NCI-H187 (cell line): ENCODE data around the gene CDC123.
"Not testable (repeated sequence)": the region's sequence is repeated elsewhere in the genome, so short reads cannot be mapped to it uniquely, and the experiment has no call there.

Source experiments
- DNase-seq, 2 experiments: peaks; one replicate each; lab custom pipeline; 2025; lab: John Stamatoyannopoulos, UW

CDC123 gene, protein sequence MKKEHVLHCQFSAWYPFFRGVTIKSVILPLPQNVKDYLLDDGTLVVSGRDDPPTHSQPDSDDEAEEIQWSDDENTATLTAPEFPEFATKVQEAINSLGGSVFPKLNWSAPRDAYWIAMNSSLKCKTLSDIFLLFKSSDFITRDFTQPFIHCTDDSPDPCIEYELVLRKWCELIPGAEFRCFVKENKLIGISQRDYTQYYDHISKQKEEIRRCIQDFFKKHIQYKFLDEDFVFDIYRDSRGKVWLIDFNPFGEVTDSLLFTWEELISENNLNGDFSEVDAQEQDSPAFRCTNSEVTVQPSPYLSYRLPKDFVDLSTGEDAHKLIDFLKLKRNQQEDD

DNA sequence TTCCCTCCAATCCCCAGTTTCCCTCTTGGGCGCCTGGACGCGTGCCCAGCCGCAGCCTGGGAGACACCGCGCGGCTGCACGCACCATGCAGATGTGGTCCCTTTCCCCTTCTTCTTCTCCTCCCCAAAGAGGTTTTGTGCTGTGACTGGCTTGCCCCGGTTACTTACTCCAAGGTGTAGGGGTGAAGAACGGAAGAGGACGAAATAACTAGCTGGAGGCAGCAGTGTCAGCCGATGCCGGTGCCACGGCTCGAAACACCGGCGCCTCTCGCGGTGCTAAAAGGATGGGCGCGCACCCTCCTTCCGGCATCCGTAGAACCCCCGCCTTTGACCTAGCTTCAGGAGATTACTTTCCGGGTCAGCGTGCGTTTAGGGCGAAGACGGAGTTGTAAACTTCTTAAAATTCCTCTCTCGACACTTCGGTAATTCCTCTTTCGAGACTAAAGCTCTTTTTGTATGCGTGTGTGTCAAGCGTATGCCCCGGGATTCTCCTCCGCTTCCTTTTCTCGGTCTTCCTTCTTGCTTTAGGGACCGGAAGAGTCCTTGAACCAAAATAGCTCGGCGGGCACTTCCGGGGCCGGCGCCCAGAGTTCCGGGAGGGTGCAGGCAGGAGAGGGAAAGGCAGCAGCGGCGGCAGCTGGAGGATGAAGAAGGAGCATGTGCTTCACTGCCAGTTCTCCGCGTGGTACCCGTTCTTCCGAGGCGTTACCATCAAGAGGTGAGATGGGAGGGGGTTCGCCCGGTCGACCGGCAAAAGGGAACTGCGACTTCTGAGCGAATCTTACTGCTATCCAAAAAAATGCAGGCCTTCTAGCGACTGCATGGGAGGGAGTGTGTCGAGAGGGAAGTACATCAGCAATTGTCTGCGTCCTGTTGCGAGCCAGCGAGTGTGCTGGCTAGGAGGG, at the start of gene CDC123, which contains the start of gene NUDT5:
Gene CDC123 (plus strand): TSS at position 586 of the 904 bp plus-strand sequence. CDS start 58 bp downstream, at position 644.
Gene NUDT5 (minus strand): TSS at position 289 of the 904 bp plus-strand sequence. CDS start 9,600 bp downstream, outside the sequence.
- DNase-seq = peak; percentile 57 to 66

DNA sequence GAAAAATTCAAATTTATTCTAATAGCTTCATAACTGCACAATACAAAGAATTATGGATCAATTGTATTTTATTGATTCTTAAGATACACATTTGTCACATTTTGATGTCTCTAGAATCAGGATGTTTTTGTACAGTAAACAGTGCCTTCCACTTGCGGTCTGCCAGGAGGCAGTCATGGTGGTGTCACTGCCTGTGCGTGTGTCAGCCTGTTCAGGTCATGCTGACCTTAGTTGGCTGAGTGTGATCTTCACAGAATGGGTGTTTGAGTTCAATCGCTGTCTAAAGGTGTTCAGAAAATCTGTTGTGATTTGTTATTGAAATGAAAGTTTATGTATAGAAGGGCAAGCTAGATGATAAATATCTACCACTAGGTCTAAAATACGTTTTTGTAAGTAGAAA, 45.8 kb upstream of the CDC123 start:
- no peak for DNase-seq

DNA sequence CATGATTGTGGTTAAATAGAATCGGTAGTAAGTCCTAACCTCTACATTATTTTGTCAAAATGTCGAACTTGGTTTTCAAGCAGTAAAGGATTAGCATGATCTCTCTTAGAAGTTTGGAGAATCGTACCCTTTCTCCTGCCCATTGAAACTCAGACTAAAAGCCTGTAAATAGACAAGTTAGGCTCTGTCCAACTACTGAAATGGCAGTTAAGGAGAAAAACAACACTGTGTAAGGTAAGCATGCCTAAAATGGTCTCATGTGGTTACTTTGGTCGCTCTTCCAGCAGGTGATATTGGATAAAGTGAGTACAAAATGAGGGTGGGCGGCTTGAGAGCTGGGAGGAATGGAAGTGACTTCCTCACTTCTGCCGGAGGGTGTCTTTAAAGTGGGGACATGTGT, 41.5 kb upstream of the CDC123 start:
- no peak for DNase-seq

DNA sequence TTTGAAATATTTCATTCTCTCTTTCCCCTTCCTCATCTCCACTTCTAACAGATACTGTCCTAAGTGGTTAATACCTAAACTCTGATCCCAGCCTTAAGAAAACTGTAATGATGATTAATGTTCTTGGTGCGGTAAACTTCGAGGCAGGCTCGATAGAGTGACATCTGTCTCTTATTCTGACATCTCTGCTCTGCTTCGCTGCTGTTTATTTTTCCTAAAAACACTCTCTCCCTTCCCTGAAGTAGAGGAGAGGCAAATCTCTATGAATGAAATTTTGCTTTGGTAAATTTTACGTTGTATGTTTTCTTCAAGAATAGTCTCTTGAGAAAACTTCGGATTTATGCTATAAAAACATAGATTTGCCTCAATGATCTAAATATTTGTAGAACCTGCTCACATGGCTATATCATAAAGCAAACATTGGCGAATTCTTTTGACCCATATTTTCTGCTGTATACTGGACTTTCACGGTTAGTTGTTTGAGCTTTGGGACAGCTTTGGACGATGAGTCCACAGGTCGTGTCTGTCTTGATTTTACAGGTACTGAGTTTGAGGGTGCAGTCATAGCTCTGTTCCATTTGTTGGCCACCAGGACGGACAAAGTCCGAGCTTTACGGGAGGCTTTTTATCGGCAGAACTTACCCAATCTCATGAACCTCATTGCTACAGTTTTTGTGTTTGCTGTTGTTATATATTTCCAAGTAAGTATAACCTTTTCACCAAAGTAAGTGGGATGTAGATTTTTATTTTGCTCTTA, 39.4 kb upstream of the CDC123 start:
- DNase-seq = no peak

DNA sequence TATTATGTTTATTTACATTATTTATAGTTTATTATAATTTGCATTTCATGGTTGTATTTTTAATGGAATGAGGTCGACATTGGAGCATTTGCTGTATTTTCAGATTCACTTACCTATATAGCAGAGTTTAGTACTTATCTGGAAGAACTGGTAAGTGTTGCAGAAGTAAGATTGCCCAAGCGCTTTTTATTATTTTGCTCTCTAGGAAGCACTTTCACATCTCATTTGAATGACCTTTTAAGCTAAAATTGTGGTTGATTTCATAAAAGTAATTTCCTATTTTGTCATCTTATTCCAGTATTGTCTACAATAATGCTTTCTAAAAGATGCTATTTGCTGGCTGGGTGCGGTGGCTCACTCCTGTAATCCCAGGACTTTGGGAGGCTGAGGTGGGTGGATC, 37.9 kb upstream of the CDC123 start:
- no peak for DNase-seq

GRCh38 chr10:12160664-12161063, 35.3 kb upstream of the CDC123 start:
- DNase-seq = no peak

- no peak for DNase-seq
Observed at GRCh38 chr10:12162927-12163326, 33.1 kb upstream of the CDC123 start.

- no peak for DNase-seq
Observed at GRCh38 chr10:12164085-12164484, 31.9 kb upstream of the CDC123 start.

- no peak for DNase-seq
Observed at GRCh38 chr10:12165036-12165435, 31.0 kb upstream of the CDC123 start.

DNA sequence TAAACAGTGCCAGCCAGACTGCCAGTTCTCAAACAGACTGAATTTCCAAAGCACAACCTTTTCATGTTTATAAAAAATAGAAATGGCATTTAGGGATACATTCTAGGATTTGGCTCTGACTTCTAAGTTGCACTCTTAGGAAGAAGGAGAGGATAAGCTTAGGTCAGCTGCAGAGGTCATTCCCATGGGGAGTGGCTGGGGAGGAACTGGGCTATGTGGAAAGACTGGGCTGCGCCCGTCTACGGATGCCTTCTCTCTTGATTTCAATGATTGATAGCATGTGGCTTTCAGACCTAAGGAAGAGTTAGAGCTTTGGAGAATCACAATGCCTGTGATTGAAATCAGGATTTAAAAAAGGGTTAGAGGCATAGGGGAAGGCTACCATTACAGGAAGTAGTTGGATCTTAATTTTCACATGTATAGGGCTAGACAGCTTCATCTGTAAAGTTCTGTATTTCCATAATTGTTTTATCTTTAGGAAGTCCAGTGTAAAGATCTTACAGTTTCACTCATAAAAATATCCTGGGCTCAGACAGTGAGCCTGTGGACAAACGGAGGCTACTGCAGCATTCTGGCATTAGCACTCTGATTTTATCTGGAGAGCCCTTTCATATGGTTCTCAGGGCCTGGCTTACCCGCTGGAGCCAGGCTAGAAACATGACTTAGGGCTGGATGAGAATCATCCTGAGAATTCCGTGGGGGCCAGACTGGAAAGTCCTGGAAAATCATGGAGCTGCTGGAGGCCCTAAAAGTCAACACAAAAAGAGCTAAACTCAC, 29.8 kb upstream of the CDC123 start:
- no peak for DNase-seq

DNA sequence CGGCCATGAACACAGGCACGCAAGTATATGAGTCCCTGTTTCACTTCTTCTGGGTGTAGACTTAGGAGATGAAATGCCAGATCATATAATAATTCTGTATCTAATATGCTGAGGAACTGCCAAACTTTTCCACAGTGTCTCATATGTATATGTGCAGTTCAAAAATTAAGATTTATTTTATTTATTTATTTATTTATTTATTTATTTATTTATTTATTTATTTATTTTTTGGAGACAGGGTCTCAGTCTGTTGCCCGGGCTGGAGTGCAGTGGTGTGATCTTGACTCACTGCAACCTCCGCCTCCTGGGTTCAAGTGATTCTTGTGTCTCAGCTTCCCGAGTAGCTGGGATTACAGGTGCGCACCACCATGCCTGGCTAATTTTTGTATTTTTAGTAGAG, 24.5 kb upstream of the CDC123 start:
- DNase-seq = not testable (repeated sequence)

- no peak for DNase-seq
Observed at GRCh38 chr10:12177642-12178041, 18.3 kb upstream of the CDC123 start.

DNA sequence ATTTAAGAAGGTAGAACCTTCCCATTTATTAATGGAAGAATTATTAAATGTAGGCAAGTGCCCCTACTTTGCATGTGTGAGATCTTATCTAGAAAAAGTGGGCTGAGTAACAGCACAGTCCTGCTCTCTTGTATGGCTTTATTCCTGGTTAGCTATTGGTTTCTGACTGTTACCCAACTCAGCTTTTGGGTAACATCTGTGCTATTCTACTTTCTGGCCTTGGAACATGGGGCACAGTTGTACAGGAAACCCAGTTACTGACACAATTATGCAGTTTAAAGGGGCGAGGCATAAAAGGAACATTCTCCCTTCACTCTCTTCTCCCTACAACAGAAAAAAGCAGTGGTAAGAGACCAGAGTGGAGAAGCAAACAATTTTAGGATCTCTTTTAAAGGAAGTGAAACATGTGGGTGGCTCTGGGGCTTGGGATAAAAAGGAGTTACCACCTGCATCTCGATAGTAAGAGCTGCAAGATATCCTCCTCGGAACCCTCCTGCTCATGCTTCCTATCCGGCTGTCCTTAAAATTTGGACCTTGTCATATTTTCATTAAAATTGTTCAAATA, 16.3 kb upstream of the CDC123 start:
- no peak for DNase-seq

- DNase-seq = no peak
Observed at GRCh38 chr10:12180221-12180974, 15.6 kb upstream of the CDC123 start.

- no peak for DNase-seq
Observed at GRCh38 chr10:12181065-12181775, 14.8 kb upstream of the CDC123 start.

DNA sequence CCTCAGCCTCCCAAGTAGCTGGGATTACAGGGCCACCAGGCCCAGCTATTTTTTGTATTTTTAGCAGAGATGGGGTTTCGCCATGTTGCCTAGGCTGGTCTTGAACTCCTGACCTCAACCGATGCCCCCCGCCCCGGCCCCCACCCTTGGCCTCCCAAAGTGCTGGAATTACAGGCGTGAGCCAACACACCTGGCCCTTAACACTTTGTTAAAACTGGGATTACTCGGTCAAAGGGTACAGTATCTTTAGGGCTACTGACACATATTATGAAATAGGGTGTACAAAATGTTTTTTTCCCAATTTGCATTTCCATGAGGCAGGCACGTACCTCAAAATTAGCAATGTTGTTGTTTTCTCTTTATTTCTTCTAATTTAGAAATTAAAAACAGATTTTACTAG, 11.8 kb upstream of the CDC123 start:
- no peak for DNase-seq

DNA sequence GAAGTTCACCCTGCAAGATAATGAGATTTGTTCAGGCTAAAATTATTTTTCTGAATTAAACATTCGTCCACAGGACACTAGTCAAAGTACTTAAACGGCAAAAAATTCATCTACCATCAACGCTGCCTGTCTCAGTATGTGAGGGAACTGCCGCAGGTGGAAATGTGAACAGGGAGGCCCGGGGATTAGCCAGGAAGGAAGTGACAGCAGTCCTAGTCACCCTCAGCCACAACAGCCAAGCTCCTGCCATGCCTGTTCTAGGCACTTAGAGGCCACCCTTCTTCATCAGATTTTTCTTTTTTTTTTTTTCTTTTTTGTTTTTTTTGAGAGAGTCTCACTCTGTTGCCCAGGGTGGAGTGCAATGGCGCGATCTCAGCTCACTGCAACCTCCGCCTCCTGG, 9.7 kb upstream of the CDC123 start:
- no peak for DNase-seq

DNA sequence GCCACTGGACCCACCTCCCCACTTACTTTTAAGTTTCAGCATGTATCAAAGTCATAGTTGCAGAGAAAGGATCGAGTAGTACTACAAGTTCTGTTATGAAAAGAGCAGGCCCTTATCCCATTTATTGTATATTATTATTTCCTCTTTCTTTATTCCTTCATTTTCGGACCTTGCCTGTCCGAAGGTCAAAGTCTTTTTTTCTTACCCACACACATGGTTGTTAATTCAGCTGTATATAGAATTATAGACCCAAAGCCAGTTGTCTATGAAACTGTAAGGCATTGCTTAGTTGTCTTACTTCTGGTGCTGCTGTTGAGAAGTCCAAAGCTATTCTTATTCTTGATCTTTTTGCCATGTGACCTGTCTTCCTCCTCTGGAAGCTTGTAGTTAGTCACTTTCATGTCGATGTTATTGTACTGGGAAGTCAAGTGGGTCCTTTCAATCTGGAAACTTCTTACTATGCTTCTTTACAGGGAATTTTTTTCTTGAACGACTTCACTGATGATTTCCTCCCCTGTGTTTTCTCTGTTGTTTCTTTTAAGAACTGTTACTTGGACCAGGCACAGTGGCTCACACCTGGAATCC, 8.6 kb upstream of the CDC123 start:
- DNase-seq = no peak

- no peak for DNase-seq
Observed at GRCh38 chr10:12188656-12189055, 7.3 kb upstream of the CDC123 start.
